Endothelial cell of umbilical vein (primary cell): Measurements from ENCODE around the gene KCMF1. TPM values are rescaled to one million over a fixed set of nuclear protein-coding genes. Genes with fewer than 3 reads are reported as not detected.

Source experiments
- BruUV-seq: library from RNA; stranded (reverse); fragments of 400-500 nt; replicated peaks from 2 replicates; lab custom pipeline; 2021; lab: Mats Ljungman, UMichigan
- CTCF ChIA-PET: fragments of 300-600, 350-600 bp; sonication (Branson Sonifier 250); formaldehyde crosslinking; loops from one replicate; lab custom pipeline; 2021; ENCODE audit warnings: antibody characterized with exemption, inconsistent platforms; lab: Charles Lee
- POLR2A ChIA-PET: fragments of 300-600, 350-600 bp; sonication (Branson Sonifier 250); formaldehyde crosslinking; loops from one replicate; lab custom pipeline; 2021; ENCODE audit warnings: antibody characterized with exemption, inconsistent platforms; lab: Charles Lee
- DNase-seq: peaks from one replicate; pipeline ENCODE4 v3.0.0-alpha.2; 2011; ENCODE audit warnings: low read depth, low spot score
- FAIRE-seq: peaks from 2 replicates; lab custom pipeline; 2011; peaks lifted over from hg19 to GRCh38; lab: Jason Lieb, UNC
- H2AFZ ChIP-seq: 2 replicates; pipeline ENCODE4 v1.6.0; 2012; ENCODE audit warnings: low read depth, low read length, control low read depth, inconsistent platforms
- H3K27ac ChIP-seq: 2 replicates; pipeline ENCODE4 v1.5.1; 2011; ENCODE audit warnings: low read depth, mild to moderate bottlenecking, control low read depth, low read length, moderate library complexity; ENCODE audit not compliant: insufficient read depth
- H3K27me3 ChIP-seq, 2 experiments: 2 replicates each; pipeline versions ENCODE4 v1.6.0 to v1.6.1; 2011; ENCODE audit warnings: low read length in 2 of 2, mixed read lengths in 1 of 2; ENCODE audit not compliant: control insufficient read depth in 2 of 2, insufficient read depth in 2 of 2
- H3K36me3 ChIP-seq, 2 experiments: 2 replicates in 1 of 2; 3 replicates in 1 of 2; pipeline ENCODE4 v1.5.1; 2011; ENCODE audit warnings: low read length in 2 of 2, mild to moderate bottlenecking in 1 of 2, moderate library complexity in 1 of 2; ENCODE audit not compliant: control insufficient read depth in 2 of 2, insufficient read depth in 2 of 2; ENCODE audit errors: extremely low read depth in 1 of 2
- H3K4me1 ChIP-seq: 3 replicates; pipeline ENCODE4 v1.5.1; 2011; ENCODE audit warnings: mild to moderate bottlenecking, low read length; ENCODE audit not compliant: control insufficient read depth, insufficient read depth; ENCODE audit errors: extremely low read depth
- H3K4me2 ChIP-seq: 2 replicates; pipeline ENCODE4 v1.6.1; 2011; ENCODE audit warnings: low read length, control low read depth, mixed read lengths; ENCODE audit not compliant: insufficient read depth
- H3K4me3 ChIP-seq, 3 experiments: fragments of 200-600 bp in 1 of 3; sonication (generic), shearing (Covaris generic) in 1 of 3; replicated peaks in 1 of 3; 2 replicates each; pipeline ENCODE4 v1.5.1; 2011 to 2016; ENCODE audit warnings: control low read depth in 3 of 3, low read length in 3 of 3, mild to moderate bottlenecking in 2 of 3, inconsistent platforms in 1 of 3, low read depth in 1 of 3, moderate library complexity in 1 of 3; ENCODE audit not compliant: insufficient read depth in 1 of 3
- H3K79me2 ChIP-seq: 2 replicates; pipeline ENCODE4 v1.6.0; 2012; ENCODE audit warnings: low read length, inconsistent platforms; ENCODE audit not compliant: control insufficient read depth, insufficient read depth
- H3K9ac ChIP-seq: replicated peaks from 2 replicates; pipeline ENCODE3; 2011; ENCODE audit warnings: low read length, control low read depth; ENCODE audit not compliant: insufficient read depth; ENCODE audit errors: extremely low read depth
- H3K9me1 ChIP-seq: replicated peaks from 3 replicates; pipeline ENCODE4 v1.6.0; 2011; ENCODE audit warnings: mild to moderate bottlenecking, low read length; ENCODE audit not compliant: control insufficient read depth, insufficient read depth; ENCODE audit errors: extremely low read depth
- H3K9me3 ChIP-seq: replicated peaks from 2 replicates; pipeline ENCODE4 v1.5.1; 2012; ENCODE audit warnings: low read length, inconsistent platforms; ENCODE audit not compliant: control insufficient read depth, insufficient read depth
- H4K20me1 ChIP-seq: replicated peaks from 2 replicates; pipeline ENCODE3; 2011; ENCODE audit warnings: mild to moderate bottlenecking, low read length; ENCODE audit not compliant: control insufficient read depth, insufficient read depth; ENCODE audit errors: extremely low read depth
- EZH2 ChIP-seq: IDR thresholded peaks from 2 replicates; pipeline ENCODE4 v1.6.1; 2012; ENCODE audit warnings: borderline replicate concordance, low read depth, mild to moderate bottlenecking, moderate library complexity, low read length, inconsistent platforms; ENCODE audit not compliant: severe bottlenecking
- FOS ChIP-seq: IDR thresholded peaks from 2 replicates; pipeline ENCODE4 v1.6.1; 2011; ENCODE audit warnings: mild to moderate bottlenecking, low read length, moderate library complexity, borderline replicate concordance; ENCODE audit not compliant: insufficient read depth
- GATA2 ChIP-seq: IDR thresholded peaks from 2 replicates; pipeline ENCODE4 v1.7.0; 2011; ENCODE audit warnings: low read depth, mild to moderate bottlenecking, moderate library complexity, mixed read lengths, low read length; ENCODE audit not compliant: insufficient read length, insufficient read depth
- JUN ChIP-seq: IDR thresholded peaks from 2 replicates; pipeline ENCODE4 v1.6.1; 2011; ENCODE audit warnings: borderline replicate concordance, low read depth; ENCODE audit not compliant: insufficient read length, insufficient read depth
- MYC ChIP-seq: IDR thresholded peaks from one replicate; pipeline ENCODE4 v1.6.1; 2011; ENCODE audit warnings: mild to moderate bottlenecking, low read depth, low read length
- POLR2A ChIP-seq: IDR thresholded peaks from 2 replicates; pipeline ENCODE4 v1.6.1; 2012; ENCODE audit warnings: low read depth, mild to moderate bottlenecking, control low read depth, low read length
- POLR2AphosphoS5 ChIP-seq: IDR thresholded peaks from 2 replicates; pipeline ENCODE4 v1.6.1; 2012; ENCODE audit warnings: low read depth, mild to moderate bottlenecking, control low read depth, low read length, moderate library complexity; ENCODE audit not compliant: insufficient read depth
- dilution Hi-C: fragments of 300-500 bp; cut with MboI; formaldehyde crosslinking; loops from one replicate; pipeline ENCODE4 v1.15.0; 2019; ENCODE audit warnings: low sequenced_read_pairs; ENCODE audit not compliant: extremely low pct_ligation_motif_present
- intact Hi-C: fragments of 100-400 bp; cut with micrococcal nuclease; formaldehyde crosslinking; loops from one replicate; pipeline ENCODE4 v1.10.0; 2022
- polyA plus RNA-seq, 4 experiments: library from polyadenylated mRNA; depleted of rRNA in 3 of 4; stranded (reverse) in 3 of 4; unstranded in 1 of 4; fragments of >200 nt; gene quantifications; 2 replicates each; pipeline versions ENCODE4 v1.2.1 to v1.2.3, GENCODE V29; 2011 to 2012; ENCODE audit warnings: missing spikeins in 1 of 4
- total RNA-seq: library from RNA; stranded (reverse); gene quantifications from 2 replicates; pipeline ENCODE4 v1.2.3, GENCODE V29; 2021
- TF ChIP-seq, protein P1 (sequence below), 2 donors: IDR thresholded peaks; 1 replicate in 1 of 2; 2 replicates in 1 of 2; pipeline ENCODE4 v1.5.1; 2011; ENCODE audit warnings: low read length in 2 of 2, mild to moderate bottlenecking in 2 of 2, moderate library complexity in 2 of 2, control low read depth in 1 of 2, inconsistent platforms in 1 of 2, low read depth in 1 of 2; ENCODE audit not compliant: insufficient read depth in 1 of 2; ENCODE audit errors: extremely low read depth in 1 of 2
- TF ChIP-seq, protein P2 (sequence below): IDR thresholded peaks from 2 replicates; pipeline ENCODE4 v1.6.1; 2011; ENCODE audit not compliant: insufficient read depth, insufficient read length

The KCMF1 gene
- total and polyA plus RNA-seq, 2 donors (not counting 3 experiments of a cell fraction or from before 2014, with no cell fraction given) = 49.3 to 78.4 TPM

DNA sequence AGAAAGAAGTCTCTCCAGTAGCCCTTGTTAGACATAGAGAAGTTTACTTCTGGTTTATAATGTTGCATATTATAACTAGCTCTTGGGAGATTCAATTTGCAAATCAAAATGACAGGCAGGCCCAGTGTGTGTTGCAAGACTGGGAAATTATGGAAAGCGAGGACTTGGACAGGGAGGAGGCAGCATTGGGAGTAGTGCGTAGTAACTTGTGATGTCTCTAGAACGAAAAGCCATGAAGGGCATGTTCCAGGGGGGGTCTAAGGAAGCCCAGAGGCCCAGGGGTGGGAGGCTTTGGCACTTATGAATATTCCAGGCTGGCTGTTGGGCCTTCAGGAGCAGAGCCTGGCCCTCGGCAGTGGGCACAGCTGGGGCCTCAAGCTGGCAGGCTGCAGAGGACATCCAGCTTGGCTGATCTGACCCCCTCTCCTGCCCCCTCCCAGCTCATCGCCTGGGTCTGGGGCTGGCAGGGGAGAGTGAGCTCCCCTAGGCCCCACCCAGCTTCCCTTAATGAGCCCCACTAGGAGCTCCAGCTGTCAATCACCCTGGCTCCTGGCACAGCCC is 107.0 kb downstream of the KCMF1 start:
- intact Hi-C loops (no loop called here), dilution Hi-C loops (no loop called here)
- Histone ChIP-seq H3K4me3 (no peak overlapping the region), H3K79me2 (no peaks in the 10 kb centered on the region), H3K4me2 (no peak overlapping the region), H3K27me3 (peaks cover 7 to 8% of the 10 kb centered on the region in 2 experiments), H3K9me1 (no peaks in the 10 kb centered on the region), H3K9ac (no peak overlapping the region), H3K36me3 (no peaks in the 10 kb centered on the region), H2AFZ (no peak overlapping the region), H3K9me3 (no peaks in the 10 kb centered on the region), H3K4me1 (no peaks in the 10 kb centered on the region), H3K27ac (no peak overlapping the region), H4K20me1 (no peaks in the 10 kb centered on the region)
- no peak for FAIRE-seq
- ChIA-PET CTCF (interaction anchor here (0.6 to 5.0 kb wide), 5 partner anchors 11 to 222 kb away, joined by 3 to 30 read pairs (median 3); no protein-coding TSS in a partner anchor), POLR2A (no interaction called here)
- TF ChIP-seq FOS (no peak), POLR2A (no peak), JUN (no peak), MYC (no peak), EZH2 (no peak), POLR2AphosphoS5 (no peak), GATA2 (no peak)
- TF ChIP-seq, protein P1, sequence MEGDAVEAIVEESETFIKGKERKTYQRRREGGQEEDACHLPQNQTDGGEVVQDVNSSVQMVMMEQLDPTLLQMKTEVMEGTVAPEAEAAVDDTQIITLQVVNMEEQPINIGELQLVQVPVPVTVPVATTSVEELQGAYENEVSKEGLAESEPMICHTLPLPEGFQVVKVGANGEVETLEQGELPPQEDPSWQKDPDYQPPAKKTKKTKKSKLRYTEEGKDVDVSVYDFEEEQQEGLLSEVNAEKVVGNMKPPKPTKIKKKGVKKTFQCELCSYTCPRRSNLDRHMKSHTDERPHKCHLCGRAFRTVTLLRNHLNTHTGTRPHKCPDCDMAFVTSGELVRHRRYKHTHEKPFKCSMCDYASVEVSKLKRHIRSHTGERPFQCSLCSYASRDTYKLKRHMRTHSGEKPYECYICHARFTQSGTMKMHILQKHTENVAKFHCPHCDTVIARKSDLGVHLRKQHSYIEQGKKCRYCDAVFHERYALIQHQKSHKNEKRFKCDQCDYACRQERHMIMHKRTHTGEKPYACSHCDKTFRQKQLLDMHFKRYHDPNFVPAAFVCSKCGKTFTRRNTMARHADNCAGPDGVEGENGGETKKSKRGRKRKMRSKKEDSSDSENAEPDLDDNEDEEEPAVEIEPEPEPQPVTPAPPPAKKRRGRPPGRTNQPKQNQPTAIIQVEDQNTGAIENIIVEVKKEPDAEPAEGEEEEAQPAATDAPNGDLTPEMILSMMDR (IDR thresholded peaks at IDR 0.05; ENCODE audit: extremely low read depth in 1 of 2, insufficient read depth in 1 of 2, low read depth in 1 of 2, low read length in 2 of 2) = no peak
- TF ChIP-seq, protein P2, sequence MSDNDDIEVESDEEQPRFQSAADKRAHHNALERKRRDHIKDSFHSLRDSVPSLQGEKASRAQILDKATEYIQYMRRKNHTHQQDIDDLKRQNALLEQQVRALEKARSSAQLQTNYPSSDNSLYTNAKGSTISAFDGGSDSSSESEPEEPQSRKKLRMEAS = no peak
- BruUV-seq = no TSS peak
- no peak for DNase-seq
